HUDEP-2 (cell line): ENCODE measurements around the gene LHFPL6.

Source experiments
- DNase-seq, 76 experiments: peaks; one replicate each; lab custom pipeline; 2025; ENCODE audit not compliant: unreplicated experiment in 76 of 76; lab: John Stamatoyannopoulos, UW

Gene LHFPL6

DNA sequence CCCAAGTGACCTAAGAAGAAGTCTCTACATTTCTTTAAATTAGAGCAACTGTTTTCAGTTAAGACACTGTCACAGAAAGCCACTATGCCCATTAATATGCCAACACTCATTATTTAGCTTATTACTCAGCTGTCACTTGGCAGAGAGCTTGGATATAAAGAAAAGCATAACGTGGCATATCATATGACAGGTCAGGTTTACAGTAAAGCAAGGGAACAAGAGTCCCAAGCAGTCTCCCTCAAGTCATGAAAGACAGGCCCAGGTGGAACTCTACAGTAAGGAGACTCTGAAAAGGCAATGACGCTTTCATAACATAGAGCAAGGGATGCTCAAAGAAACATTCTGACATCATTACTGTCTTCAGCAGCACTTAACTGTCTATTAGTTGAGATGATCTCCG lies 6.3 kb downstream of the LHFPL6 start:
- no peak for DNase-seq

GRCh38 chr13:39596176-39596575 lies 6.8 kb downstream of the LHFPL6 start:
- DNase-seq: no peak

DNA sequence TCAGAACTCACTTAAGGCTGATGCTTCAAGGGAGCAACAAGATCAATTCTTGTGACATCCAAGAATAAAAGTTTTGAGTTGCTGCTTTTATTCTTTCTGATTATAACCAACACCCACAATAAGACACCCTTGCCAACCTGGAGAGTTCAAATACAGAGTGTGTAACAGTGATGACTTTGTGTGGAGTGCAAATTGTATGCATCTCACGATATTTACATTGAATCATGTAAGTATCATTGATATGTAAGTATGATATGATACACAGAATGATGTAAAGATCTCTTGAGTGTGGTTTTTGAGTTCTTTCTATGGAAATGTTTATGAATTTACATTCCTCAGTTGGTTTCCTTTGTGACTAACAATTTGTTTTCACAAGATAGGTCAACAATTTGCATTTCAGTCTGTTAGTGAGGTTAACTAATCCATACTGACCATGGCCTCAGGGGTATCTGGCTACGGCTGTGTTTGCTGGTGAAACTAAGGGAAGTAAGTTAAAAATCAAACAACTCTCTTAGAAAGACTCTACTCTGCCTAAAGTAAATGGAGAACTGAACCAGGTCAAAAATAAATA lies 12.4 kb downstream of the LHFPL6 start:
- no peak for DNase-seq

- no peak for DNase-seq
Observed at GRCh38 chr13:39588384-39588783, 14.6 kb downstream of the LHFPL6 start.

DNA sequence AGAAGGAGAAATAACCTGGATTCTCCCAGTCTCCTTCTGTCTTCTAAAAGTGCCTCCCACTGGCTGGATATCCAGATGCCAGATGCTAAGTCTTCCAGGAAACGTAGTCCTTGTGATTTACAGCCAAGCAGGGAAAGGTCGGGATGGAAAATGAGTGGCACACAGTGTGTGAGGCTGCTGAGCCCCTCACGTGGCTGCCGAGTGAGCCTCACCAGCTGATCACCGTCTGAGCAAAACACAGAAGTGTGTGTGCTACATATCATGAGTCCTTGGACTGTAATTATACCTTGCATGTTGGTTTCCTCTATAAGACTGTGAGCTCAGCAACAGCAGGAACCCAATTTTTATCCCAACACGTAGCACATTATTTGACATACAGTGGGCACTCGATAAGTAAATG lies 15.1 kb downstream of the LHFPL6 start:
- no peak for DNase-seq

GRCh38 chr13:39586958-39587605 lies 15.9 kb downstream of the LHFPL6 start:
- no peak for DNase-seq

GRCh38 chr13:39586151-39586550 lies 16.8 kb downstream of the LHFPL6 start:
- no peak for DNase-seq

- DNase-seq: no peak
Observed at GRCh38 chr13:39585219-39585618, 17.8 kb downstream of the LHFPL6 start.

DNA sequence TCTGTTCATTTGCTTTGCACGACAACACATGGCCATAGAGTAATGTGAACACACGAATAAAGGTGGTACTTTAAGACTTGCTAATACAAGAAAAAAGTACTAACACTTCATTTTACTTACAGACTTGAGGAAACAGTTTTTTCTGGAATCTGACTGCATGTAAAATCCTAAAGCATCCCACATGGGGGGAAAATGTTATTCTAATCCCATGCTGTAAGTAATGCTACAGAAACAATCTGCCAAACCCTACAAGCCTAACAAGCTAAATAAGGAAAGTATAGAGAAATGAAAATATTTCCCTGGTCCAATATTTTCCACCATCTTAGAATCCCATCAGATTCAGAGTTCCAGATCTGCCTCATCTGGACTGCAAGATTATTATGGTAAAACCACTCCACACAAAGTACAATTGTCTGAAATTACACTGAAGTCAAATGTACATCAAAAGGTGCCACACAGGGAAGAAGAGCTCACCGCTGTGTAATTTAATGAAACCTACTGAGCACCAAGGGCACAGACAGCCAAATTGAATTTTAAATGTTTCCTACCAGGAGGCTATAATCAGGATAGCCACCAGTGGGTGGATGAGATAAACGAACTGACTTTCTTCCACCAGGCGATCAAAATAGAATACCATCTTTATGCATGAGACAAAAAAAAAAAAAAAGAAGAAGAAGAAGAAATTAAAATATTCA lies 22.0 kb downstream of the LHFPL6 start:
- DNase-seq: no peak

DNA sequence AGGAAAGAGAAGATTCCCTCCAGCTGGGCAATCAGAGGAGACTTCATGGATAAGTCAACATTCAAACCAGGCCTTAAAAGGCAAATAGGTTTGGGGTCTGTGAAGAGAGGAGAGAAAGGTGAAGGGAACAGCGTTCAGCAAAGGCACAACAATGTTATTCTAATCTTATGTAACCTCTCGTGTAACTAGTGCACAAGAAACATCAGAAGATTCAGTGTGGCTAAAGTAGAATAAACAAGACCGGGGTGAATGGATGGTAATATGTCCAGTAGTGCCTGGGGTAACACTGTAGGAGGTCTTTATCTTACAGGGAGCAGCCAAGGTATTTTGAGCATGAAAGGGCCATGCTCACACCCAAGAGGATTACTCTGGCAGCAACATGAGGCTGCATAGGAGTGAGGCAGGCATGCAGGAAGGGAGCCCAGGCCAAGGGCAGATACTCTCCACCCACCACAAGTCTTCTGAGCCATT lies 24.1 kb downstream of the LHFPL6 start:
- no peak for DNase-seq

DNA sequence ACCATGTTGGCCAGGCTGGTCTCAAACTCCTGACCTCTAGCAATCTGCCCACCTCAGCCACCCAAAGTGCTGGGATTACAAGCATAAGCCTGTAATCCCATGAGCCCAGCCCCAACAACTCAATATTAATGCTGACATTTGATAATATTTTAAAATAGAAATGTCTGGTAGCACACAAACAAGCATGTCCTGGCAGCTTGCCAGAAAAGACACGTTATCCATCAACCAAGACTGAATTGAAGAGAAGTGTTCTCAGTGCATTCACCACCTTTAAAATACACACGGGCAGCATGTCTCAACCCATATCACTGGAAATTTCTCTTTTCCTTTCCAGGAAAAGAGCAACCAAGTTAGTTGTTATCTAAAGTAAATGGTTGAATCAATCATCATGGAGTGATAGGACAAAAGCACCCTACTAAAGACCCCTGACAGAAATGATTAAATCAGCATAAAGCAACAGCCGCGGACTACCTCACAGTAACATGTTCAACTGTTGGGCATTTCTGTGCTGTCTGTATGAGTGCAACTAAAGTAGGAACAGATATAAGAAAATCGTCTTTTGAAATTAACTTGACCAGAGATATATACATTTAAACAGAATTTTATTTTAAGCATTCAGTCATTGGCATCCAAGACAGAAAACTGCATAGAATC lies 25.0 kb downstream of the LHFPL6 start:
- DNase-seq: no peak

- no peak for DNase-seq
Observed at GRCh38 chr13:39577203-39577602, 25.8 kb downstream of the LHFPL6 start.

- no peak for DNase-seq
Observed at GRCh38 chr13:39575641-39576238, 27.3 kb downstream of the LHFPL6 start.

DNA sequence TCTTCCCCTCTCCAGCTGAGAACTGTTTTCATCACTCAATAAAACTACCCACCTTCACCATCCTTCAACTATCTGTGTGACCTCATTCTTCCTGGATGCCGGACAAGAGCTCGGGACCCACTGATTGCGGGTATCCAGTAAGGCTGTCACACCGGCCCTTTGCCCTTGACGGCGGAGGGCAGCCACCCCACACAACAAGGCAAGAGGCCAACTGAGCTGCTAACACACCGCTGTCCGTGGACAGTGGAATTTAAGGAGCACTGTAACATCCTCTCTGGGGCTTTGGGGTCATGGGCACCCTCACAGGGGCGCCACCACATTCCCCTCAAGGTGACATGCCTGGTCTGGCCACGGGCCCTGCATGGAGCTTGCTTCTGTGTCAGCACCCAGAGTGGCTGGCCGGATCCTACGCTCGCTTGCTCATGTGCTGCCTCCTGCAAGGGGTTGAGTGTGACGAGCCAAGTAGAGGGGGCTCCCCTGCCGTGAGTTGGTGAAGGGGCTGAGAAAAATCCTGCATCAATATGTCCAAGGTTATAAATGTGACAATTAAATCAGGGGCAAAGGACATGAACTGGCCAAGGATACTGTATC lies 31.4 kb downstream of the LHFPL6 start:
- DNase-seq: no peak

- no peak for DNase-seq
Observed at GRCh38 chr13:39567569-39567968, 35.4 kb downstream of the LHFPL6 start.

DNA sequence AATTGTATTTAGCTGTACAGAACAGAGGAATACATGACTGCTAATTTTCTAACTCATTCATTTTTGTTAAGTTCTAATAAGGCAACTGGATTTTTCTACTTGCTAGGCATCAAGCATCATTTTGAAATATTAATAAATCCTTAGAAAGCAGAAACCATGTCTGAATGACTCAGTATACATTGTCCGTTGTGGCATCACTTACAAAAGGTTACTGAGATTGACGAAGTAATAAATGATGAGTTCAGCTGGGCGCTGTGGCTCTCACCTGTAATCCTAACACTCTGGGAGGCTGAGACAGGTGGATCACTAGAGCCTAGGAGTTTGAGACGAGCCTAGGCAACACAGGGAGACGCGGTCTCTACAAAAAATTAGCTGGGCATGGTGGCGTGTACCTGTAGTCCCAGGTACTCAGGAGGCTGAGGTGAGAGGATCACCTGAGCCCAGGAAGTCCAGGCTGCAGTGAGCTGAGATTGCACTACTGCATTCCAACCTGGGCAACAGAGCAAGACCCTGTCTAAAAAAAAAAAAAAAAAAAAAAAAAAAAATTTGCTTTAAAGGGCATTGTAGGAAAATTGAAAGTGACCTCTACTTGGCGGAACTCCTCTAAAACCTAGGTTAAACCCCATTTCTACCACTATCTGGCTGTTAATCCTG lies 36.6 kb downstream of the LHFPL6 start:
- DNase-seq: no peak

DNA sequence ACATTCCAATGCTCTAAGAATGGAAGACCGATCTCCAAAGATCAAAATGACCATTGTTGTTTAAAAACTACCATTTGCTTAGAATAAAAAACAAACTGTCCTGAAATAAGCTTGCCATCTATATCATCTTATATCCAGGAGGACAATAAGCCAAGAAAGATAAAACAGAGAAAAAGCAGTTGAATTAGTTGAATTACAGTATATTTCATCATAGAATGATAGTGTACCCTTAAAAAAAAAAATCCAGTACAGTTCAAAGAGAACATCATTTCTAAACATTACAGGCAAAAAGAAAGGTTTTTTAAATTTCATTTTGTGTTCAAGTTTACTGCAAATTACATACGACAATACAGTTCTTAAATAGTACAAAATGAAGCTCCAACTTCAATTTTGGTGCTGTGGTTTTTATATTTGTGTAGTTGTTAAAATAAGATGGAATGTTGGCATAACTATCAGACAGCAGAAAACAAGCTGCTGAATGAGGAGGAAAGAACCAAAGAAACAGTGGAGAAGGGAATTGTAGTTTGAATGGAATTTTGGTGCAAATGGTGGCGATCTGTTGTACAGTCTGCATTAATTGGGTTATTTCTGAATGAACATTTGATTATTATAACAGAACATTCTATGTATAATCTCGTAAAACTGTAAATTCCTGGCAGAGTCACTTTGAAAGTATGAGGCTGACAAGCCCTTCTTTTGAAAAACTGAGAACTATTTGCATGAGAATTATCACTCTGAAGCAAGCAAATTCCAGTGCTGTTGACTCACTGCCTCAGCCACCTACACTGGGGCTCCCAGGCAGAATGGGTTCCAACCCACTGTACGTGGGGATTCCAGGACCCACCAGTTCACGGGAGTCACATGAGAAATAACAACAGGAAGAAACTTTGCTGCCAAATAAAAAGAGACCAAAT lies 37.7 kb downstream of the LHFPL6 start:
- DNase-seq: no peak

GRCh38 chr13:39563470-39563735 lies 39.6 kb downstream of the LHFPL6 start:
- DNase-seq: no peak

- DNase-seq: no peak
Observed at GRCh38 chr13:39561971-39562370, 41.0 kb downstream of the LHFPL6 start.

DNA sequence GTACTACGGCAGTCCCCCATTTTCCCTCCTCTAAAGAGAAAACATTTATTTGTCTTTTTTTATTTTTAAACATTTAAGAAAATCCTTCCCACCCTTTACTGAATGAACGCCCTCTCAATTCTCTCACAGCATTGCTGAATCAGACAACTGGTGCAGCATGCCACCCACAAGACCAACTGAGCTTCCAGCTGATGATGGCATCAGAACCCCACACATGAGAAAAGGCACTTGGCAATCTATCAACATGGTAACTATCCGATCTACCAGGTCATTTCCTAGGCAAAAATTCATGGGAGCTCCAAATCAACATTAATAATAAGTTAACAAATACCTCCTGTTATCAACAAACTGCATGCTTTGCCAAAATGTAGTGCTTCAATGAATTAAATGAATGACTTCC lies 43.1 kb downstream of the LHFPL6 start:
- DNase-seq: no peak
